BE2C (cell line): ENCODE results near the gene MTCL1.

ENCODE experiments used
- DNase-seq: peaks from one replicate; pipeline ENCODE4 v3.0.0-alpha.2; 2020
- H3K27me3 ChIP-seq: fragments of 250-450 bp; sonication (Bioruptor Pico); 2 replicates; pipeline ENCODE4 v1.5.1; 2020; ENCODE audit warnings: mild to moderate bottlenecking
- H3K36me3 ChIP-seq: fragments of 250-450 bp; sonication (Bioruptor Pico); 2 replicates; pipeline ENCODE4 v1.5.1; 2020; ENCODE audit warnings: mild to moderate bottlenecking
- H3K4me1 ChIP-seq: fragments of 250-450 bp; sonication (Bioruptor Pico); 2 replicates; pipeline ENCODE4 v1.5.1; 2020
- H3K4me3 ChIP-seq: 2 replicates; pipeline ENCODE4 v1.5.1; 2011; ENCODE audit warnings: low read depth, low read length
- H3K9me3 ChIP-seq: fragments of 250-450 bp; sonication (Bioruptor Pico); 2 replicates; pipeline ENCODE4 v1.5.1; 2020
- CTCF ChIP-seq: IDR thresholded peaks from 2 replicates; pipeline ENCODE4 v1.5.1; 2012; ENCODE audit warnings: mild to moderate bottlenecking, low read depth, low read length

Gene MTCL1

GRCh38 chr18:8685141-8685913 is 20.0 kb upstream of the MTCL1 start:
- Histone ChIP-seq H3K4me3 (no peak overlapping the region), H3K9me3 (no peaks in the 10 kb centered on the region), H3K36me3 (no peaks in the 10 kb centered on the region), H3K4me1 (no peaks in the 10 kb centered on the region), H3K27me3 (no peaks in the 10 kb centered on the region)
- no peak for DNase-seq
- TF ChIP-seq CTCF: no peak

GRCh38 chr18:8685914-8686216 is 19.5 kb upstream of the MTCL1 start:
- Histone ChIP-seq H3K27me3 (no peaks in the 10 kb centered on the region), H3K9me3 (no peaks in the 10 kb centered on the region), H3K36me3 (no peaks in the 10 kb centered on the region), H3K4me3 (no peak overlapping the region), H3K4me1 (no peaks in the 10 kb centered on the region)
- no peak for TF ChIP-seq CTCF
- DNase-seq: no peak

GRCh38 chr18:8686611-8687010 is 18.7 kb upstream of the MTCL1 start:
- no peaks in the 10 kb centered on the region for H3K36me3 ChIP-seq
- no peaks in the 10 kb centered on the region for H3K4me1 ChIP-seq
- no peaks in the 10 kb centered on the region for H3K27me3 ChIP-seq
- DNase-seq: no peak
- H3K9me3 ChIP-seq: no peaks in the 10 kb centered on the region
- H3K4me3 ChIP-seq: no peak overlapping the region
- TF ChIP-seq CTCF: no peak

GRCh38 chr18:8688216-8688800 is 17.0 kb upstream of the MTCL1 start:
- Histone ChIP-seq H3K36me3 (no peaks in the 10 kb centered on the region), H3K4me3 (no peak overlapping the region), H3K9me3 (no peaks in the 10 kb centered on the region), H3K27me3 (no peaks in the 10 kb centered on the region), H3K4me1 (no peaks in the 10 kb centered on the region)
- TF ChIP-seq CTCF: no peak
- DNase-seq: no peak

GRCh38 chr18:8688816-8689215 is 16.5 kb upstream of the MTCL1 start:
- Histone ChIP-seq H3K27me3 (no peaks in the 10 kb centered on the region), H3K4me1 (no peaks in the 10 kb centered on the region), H3K36me3 (no peaks in the 10 kb centered on the region), H3K4me3 (no peak overlapping the region), H3K9me3 (no peaks in the 10 kb centered on the region)
- no peak for DNase-seq
- no peak for TF ChIP-seq CTCF

GRCh38 chr18:8689517-8689916 is 15.8 kb upstream of the MTCL1 start:
- Histone ChIP-seq H3K36me3 (no peaks in the 10 kb centered on the region), H3K4me1 (no peaks in the 10 kb centered on the region), H3K9me3 (no peaks in the 10 kb centered on the region), H3K27me3 (no peaks in the 10 kb centered on the region), H3K4me3 (no peak overlapping the region)
- no peak for DNase-seq
- TF ChIP-seq CTCF: no peak
